ENCODE results near the gene RYR3. TPM values are rescaled to one million over a fixed set of nuclear protein-coding genes. Genes with fewer than 3 reads are reported as not detected.

The RYR3 gene
- total and polyA plus RNA-seq, 10 of the 15 experiments (the other 5 are each of a cell fraction or from before 2014, with no cell fraction given) = under 0.01 to 0.44 (median 0.16) TPM; not detected in 5

GRCh38 chr15:33638453-33638852, 327.7 kb downstream of the RYR3 start (continued):
- TF ChIP-seq ZNF687 (IDR thresholded peaks at IDR 0.05) (no peak), TARDBP (IDR thresholded peaks at IDR 0.05; ENCODE audit: borderline replicate concordance) (no peak), RAD21 (IDR thresholded peaks at IDR 0.05; ENCODE audit: insufficient read depth, low read depth, low read length) (no peak), WRNIP1 (IDR thresholded peaks at IDR 0.05; ENCODE audit: borderline replicate concordance, low read depth, low read length) (no peak), CREB1 (IDR thresholded peaks at IDR 0.05; ENCODE audit: low read depth) (no peak), ZBED1 (IDR thresholded peaks at IDR 0.05; ENCODE audit: borderline replicate concordance) (no peak), CUX1 (IDR thresholded peaks at IDR 0.05; ENCODE audit: insufficient replicate concordance, low read depth, low read length) (no peak)
